ENCODE results near the gene NUDT22. TPM values are rescaled to one million over a fixed set of nuclear protein-coding genes. Genes with fewer than 3 reads are reported as not detected.

NUDT22 gene
- total and polyA plus RNA-seq, 2 of the 4 experiments (the other 2 are of a cell fraction): 21.3 to 44.6 TPM

DNA sequence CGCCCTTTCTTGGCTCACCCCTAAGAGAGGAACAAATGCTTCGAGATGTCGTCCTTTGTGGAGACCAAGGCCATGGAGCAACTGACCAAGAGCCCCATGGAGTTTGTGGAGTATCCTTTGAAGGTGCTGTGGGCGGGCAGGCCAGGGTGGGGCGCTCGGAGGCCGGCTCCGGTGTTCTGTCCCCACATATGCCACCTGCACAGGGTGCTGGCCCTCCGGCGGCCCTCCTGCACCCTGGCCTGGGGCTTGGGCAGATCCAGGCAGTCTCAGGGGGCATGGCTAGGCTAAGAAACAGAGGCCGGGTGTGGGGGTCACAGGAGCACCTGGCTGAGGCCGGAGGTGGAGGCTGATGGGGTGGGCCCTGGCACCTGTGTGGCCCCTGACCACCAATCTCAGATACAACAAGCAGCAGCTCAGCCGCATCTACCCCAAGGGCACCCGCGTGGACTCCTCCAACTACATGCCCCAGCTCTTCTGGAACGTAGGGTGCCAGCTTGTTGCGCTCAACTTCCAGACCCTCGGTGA lies 35.5 kb downstream of the NUDT22 start:
- Histone ChIP-seq H4K91ac (ENCODE audit: insufficient read depth, low read depth, low read length) (no peak overlapping the region), H3K27ac (ENCODE audit: insufficient read depth, low read length) (no peak overlapping the region), H3K4ac (ENCODE audit: low read depth, low read length) (no peak overlapping the region), H2BK120ac (ENCODE audit: low read depth, low read length) (no peak overlapping the region), H3K79me1 (ENCODE audit: low read depth in 1 of 2, low read length in 2 of 2) (peaks cover 7 to 34% of the 10 kb centered on the region in 2 experiments; a peak in 2 of 4 replicates), H3K9ac (ENCODE audit: low read depth, low read length) (no peak overlapping the region), H3K36me3 (ENCODE audit: control insufficient read depth, insufficient read depth, low read length) (peaks cover 63% of the 10 kb centered on the region), H3K4me1 (ENCODE audit: control insufficient read depth, insufficient read depth, low read length) (peaks cover 9% of the 10 kb centered on the region), H4K5ac (ENCODE audit: low read depth, low read length) (no peak overlapping the region), H3K4me2 (ENCODE audit: low read depth, low read length) (no peak overlapping the region), H4K8ac (ENCODE audit: low read depth in 2 of 2, low read length in 2 of 2) (no peak overlapping the region), H3K9me1 (ENCODE audit: insufficient read depth, low read length) (0 out of 2 replicates have a peak, but pooled peaks cover 5% of the 10 kb centered on the region), H3K14ac (replicated peaks; ENCODE audit: low read depth, low read length) (no peak overlapping the region), H4K20me1 (ENCODE audit: insufficient read depth, low read length) (no peaks in the 10 kb centered on the region), H3K27me3 (ENCODE audit: control insufficient read depth, insufficient read depth, low read length) (no peaks in the 10 kb centered on the region), H2AK5ac (ENCODE audit: low read depth, low read length) (0 out of 2 replicates have a peak overlapping the region, but pooled peaks have one; percentile 28), H3K23ac (ENCODE audit: low read depth, low read length) (no peak overlapping the region), H3K4me3 (ENCODE audit: insufficient read depth, low read depth, low read length) (no peak overlapping the region), H2AK9ac (replicated peaks; ENCODE audit: low read depth, low read length, poor library complexity) (peak overlapping the region; percentile 65), H3K56ac (ENCODE audit: extremely low read depth, insufficient read depth, low read length) (no peak overlapping the region), H3K9me3 (ENCODE audit: control insufficient read depth, insufficient read depth, low read length) (no peaks in the 10 kb centered on the region), H2BK5ac (ENCODE audit: low read depth, low read length, poor library complexity, severe bottlenecking) (no peak overlapping the region), H2BK15ac (ENCODE audit: low read depth, low read length) (no peak overlapping the region), H2BK20ac (ENCODE audit: low read depth, low read length) (no peak overlapping the region), H2AFZ (replicated peaks; ENCODE audit: low read length, poor library complexity) (no peak overlapping the region), H3K18ac (ENCODE audit: low read depth, low read length) (no peak overlapping the region)
- in situ Hi-C loops (cut with MboI; ENCODE audit: low sequenced_read_pairs): no loop called here
- BruUV-seq (replicated peaks): no TSS peak
- TF ChIP-seq, protein P1, sequence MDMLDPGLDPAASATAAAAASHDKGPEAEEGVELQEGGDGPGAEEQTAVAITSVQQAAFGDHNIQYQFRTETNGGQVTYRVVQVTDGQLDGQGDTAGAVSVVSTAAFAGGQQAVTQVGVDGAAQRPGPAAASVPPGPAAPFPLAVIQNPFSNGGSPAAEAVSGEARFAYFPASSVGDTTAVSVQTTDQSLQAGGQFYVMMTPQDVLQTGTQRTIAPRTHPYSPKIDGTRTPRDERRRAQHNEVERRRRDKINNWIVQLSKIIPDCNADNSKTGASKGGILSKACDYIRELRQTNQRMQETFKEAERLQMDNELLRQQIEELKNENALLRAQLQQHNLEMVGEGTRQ (IDR thresholded peaks at IDR 0.05; ENCODE audit: low read depth, low read length): no peak
- TF ChIP-seq MAZ (IDR thresholded peaks at IDR 0.05; ENCODE audit: borderline replicate concordance, low read depth, low read length) (no peak), FOS (IDR thresholded peaks at IDR 0.05; ENCODE audit: low read depth, low read length) (no peak), NFE2L2 (IDR thresholded peaks at IDR 0.05; ENCODE audit: low read depth, low read length) (no peak), RAD21 (IDR thresholded peaks at IDR 0.05; ENCODE audit: low read length) (no peak), CHD1 (IDR thresholded peaks at IDR 0.05; ENCODE audit: low read depth, low read length) (no peak), CEBPB (IDR thresholded peaks at IDR 0.05; ENCODE audit: low read depth, low read length) (no peak), BHLHE40 (IDR thresholded peaks at IDR 0.05; ENCODE audit: low read depth, low read length) (no peak), POLR2A (IDR thresholded peaks at IDR 0.05; ENCODE audit: low read depth, low read length) (no peak), RCOR1 (IDR thresholded peaks at IDR 0.05; ENCODE audit: insufficient replicate concordance, low read length) (no peak), MAFK (IDR thresholded peaks at IDR 0.05; ENCODE audit: low read depth, low read length) (no peak), SMC3 (IDR thresholded peaks at IDR 0.05; ENCODE audit: low read depth, low read length) (no peak), MXI1 (IDR thresholded peaks at IDR 0.05; ENCODE audit: borderline replicate concordance, low read depth, low read length) (no peak), RFX5 (IDR thresholded peaks at IDR 0.05; ENCODE audit: low read depth, low read length) (no peak)
- TF ChIP-seq, protein P2, sequence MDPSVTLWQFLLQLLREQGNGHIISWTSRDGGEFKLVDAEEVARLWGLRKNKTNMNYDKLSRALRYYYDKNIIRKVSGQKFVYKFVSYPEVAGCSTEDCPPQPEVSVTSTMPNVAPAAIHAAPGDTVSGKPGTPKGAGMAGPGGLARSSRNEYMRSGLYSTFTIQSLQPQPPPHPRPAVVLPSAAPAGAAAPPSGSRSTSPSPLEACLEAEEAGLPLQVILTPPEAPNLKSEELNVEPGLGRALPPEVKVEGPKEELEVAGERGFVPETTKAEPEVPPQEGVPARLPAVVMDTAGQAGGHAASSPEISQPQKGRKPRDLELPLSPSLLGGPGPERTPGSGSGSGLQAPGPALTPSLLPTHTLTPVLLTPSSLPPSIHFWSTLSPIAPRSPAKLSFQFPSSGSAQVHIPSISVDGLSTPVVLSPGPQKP (IDR thresholded peaks at IDR 0.05; ENCODE audit: borderline replicate concordance, low read depth, low read length): no peak
- TF ChIP-seq, protein P3, sequence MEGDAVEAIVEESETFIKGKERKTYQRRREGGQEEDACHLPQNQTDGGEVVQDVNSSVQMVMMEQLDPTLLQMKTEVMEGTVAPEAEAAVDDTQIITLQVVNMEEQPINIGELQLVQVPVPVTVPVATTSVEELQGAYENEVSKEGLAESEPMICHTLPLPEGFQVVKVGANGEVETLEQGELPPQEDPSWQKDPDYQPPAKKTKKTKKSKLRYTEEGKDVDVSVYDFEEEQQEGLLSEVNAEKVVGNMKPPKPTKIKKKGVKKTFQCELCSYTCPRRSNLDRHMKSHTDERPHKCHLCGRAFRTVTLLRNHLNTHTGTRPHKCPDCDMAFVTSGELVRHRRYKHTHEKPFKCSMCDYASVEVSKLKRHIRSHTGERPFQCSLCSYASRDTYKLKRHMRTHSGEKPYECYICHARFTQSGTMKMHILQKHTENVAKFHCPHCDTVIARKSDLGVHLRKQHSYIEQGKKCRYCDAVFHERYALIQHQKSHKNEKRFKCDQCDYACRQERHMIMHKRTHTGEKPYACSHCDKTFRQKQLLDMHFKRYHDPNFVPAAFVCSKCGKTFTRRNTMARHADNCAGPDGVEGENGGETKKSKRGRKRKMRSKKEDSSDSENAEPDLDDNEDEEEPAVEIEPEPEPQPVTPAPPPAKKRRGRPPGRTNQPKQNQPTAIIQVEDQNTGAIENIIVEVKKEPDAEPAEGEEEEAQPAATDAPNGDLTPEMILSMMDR (conservative IDR thresholded peaks at IDR 0.05; ENCODE audit: low read depth, low read length): no peak
- ChIA-PET POLR2A (ENCODE audit: unreplicated experiment) (no interaction called here), CTCF (interaction anchor here (0.5 kb wide), 1 partner anchor 35 kb away, joined by 3 read pairs; no protein-coding TSS in a partner anchor)
- intact Hi-C loops (cut with micrococcal nuclease): no loop called here
- WGBS, 2 experiments (ENCODE audit: extremely low coverage in 2 of 2, insufficient read length in 1 of 2): 100% methylated on average over 8 of the region's 18 CpGs; no CpG with 5 or more reads in 1 of the 2 experiments
- ATAC-seq (ENCODE audit: low read depth) (no peak), DNase-seq (no peak)
- dilution Hi-C loops (cut with HindIII; ENCODE audit: low sequenced_read_pairs, unreplicated experiment): no loop called here

Data from IMR-90 (cell line).